ENCODE data around the gene KCTD10.

Gene KCTD10

GRCh38 chr12:109512608-109513007 lies 35.5 kb upstream of the KCTD10 start:
- Histone ChIP-seq H2AFZ (ENCODE audit: low read depth, low read length) (no peak overlapping the region), H3K9me3 (ENCODE audit: insufficient read depth, low read length) (no peaks in the 10 kb centered on the region), H3K4me1 (ENCODE audit: low read length) (no peaks in the 10 kb centered on the region), H3K36me3 (replicated peaks; ENCODE audit: low read depth, low read length) (peaks cover 18% of the 10 kb centered on the region), H3K9ac (ENCODE audit: low read length) (no peak overlapping the region), H4K20me1 (ENCODE audit: insufficient read depth, low read length) (no peaks in the 10 kb centered on the region), H3K27ac (ENCODE audit: low read length) (no peak overlapping the region), H3K4me3 (ENCODE audit: low read length) (no peak overlapping the region), H3K27me3 (ENCODE audit: low read depth, low read length) (no peaks in the 10 kb centered on the region), H3K4me2 (ENCODE audit: low read length) (no peak overlapping the region), H3K79me2 (ENCODE audit: low read length) (no peaks in the 10 kb centered on the region)
- TF ChIP-seq EZH2phosphoT487 (IDR thresholded peaks at IDR 0.05; ENCODE audit: low read depth): no peak
- TF ChIP-seq, protein P1, sequence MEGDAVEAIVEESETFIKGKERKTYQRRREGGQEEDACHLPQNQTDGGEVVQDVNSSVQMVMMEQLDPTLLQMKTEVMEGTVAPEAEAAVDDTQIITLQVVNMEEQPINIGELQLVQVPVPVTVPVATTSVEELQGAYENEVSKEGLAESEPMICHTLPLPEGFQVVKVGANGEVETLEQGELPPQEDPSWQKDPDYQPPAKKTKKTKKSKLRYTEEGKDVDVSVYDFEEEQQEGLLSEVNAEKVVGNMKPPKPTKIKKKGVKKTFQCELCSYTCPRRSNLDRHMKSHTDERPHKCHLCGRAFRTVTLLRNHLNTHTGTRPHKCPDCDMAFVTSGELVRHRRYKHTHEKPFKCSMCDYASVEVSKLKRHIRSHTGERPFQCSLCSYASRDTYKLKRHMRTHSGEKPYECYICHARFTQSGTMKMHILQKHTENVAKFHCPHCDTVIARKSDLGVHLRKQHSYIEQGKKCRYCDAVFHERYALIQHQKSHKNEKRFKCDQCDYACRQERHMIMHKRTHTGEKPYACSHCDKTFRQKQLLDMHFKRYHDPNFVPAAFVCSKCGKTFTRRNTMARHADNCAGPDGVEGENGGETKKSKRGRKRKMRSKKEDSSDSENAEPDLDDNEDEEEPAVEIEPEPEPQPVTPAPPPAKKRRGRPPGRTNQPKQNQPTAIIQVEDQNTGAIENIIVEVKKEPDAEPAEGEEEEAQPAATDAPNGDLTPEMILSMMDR (IDR thresholded peaks at IDR 0.05; ENCODE audit: low read depth, low read length): no peak

GRCh38 chr12:109510196-109510595 lies 33.1 kb upstream of the KCTD10 start:
- H3K36me3 ChIP-seq (replicated peaks; ENCODE audit: low read depth, low read length): peaks cover 10% of the 10 kb centered on the region

GRCh38 chr12:109504068-109504467 lies 27.0 kb upstream of the KCTD10 start:
- H3K4me2 ChIP-seq (ENCODE audit: low read length): no peak overlapping the region
- no peak overlapping the region for H2AFZ ChIP-seq (ENCODE audit: low read depth, low read length)
- no peaks in the 10 kb centered on the region for H3K79me2 ChIP-seq (ENCODE audit: low read length)
- no peak overlapping the region for H3K27ac ChIP-seq (ENCODE audit: low read length)
- H3K9ac ChIP-seq (ENCODE audit: low read length): no peak overlapping the region
- no peaks in the 10 kb centered on the region for H3K27me3 ChIP-seq (ENCODE audit: low read depth, low read length)
- H3K4me3 ChIP-seq (ENCODE audit: low read length): no peak overlapping the region
- TF ChIP-seq, protein P1 (IDR thresholded peaks at IDR 0.05; ENCODE audit: low read depth, low read length): no peak
- TF ChIP-seq EZH2phosphoT487 (IDR thresholded peaks at IDR 0.05; ENCODE audit: low read depth): no peak
- peaks cover 20% of the 10 kb centered on the region for H3K36me3 ChIP-seq (replicated peaks; ENCODE audit: low read depth, low read length)
- H3K4me1 ChIP-seq (ENCODE audit: low read length): no peaks in the 10 kb centered on the region
- H3K9me3 ChIP-seq (ENCODE audit: insufficient read depth, low read length): no peaks in the 10 kb centered on the region
- H4K20me1 ChIP-seq (ENCODE audit: insufficient read depth, low read length): no peaks in the 10 kb centered on the region

More at GRCh38 chr12:109510196-109510595, 33.1 kb upstream of the KCTD10 start:
- no peaks in the 10 kb centered on the region for H3K79me2 ChIP-seq (ENCODE audit: low read length)
- H3K9ac ChIP-seq (ENCODE audit: low read length): no peak overlapping the region
- H2AFZ ChIP-seq (ENCODE audit: low read depth, low read length): no peak overlapping the region
- H3K27ac ChIP-seq (ENCODE audit: low read length): no peak overlapping the region
- no peaks in the 10 kb centered on the region for H3K27me3 ChIP-seq (ENCODE audit: low read depth, low read length)
- H4K20me1 ChIP-seq (ENCODE audit: insufficient read depth, low read length): no peaks in the 10 kb centered on the region
- H3K4me2 ChIP-seq (ENCODE audit: low read length): no peak overlapping the region
- H3K9me3 ChIP-seq (ENCODE audit: insufficient read depth, low read length): no peaks in the 10 kb centered on the region
- H3K4me3 ChIP-seq (ENCODE audit: low read length): no peak overlapping the region
- H3K4me1 ChIP-seq (ENCODE audit: low read length): no peaks in the 10 kb centered on the region
- no peak for TF ChIP-seq EZH2phosphoT487 (IDR thresholded peaks at IDR 0.05; ENCODE audit: low read depth)
- TF ChIP-seq, protein P1 (IDR thresholded peaks at IDR 0.05; ENCODE audit: low read depth, low read length): no peak

GRCh38 chr12:109503611-109504010 lies 26.5 kb upstream of the KCTD10 start:
- Histone ChIP-seq H2AFZ (ENCODE audit: low read depth, low read length) (no peak overlapping the region), H3K9me3 (ENCODE audit: insufficient read depth, low read length) (no peaks in the 10 kb centered on the region), H3K27ac (ENCODE audit: low read length) (no peak overlapping the region), H3K9ac (ENCODE audit: low read length) (no peak overlapping the region), H4K20me1 (ENCODE audit: insufficient read depth, low read length) (no peaks in the 10 kb centered on the region), H3K4me3 (ENCODE audit: low read length) (no peak overlapping the region), H3K79me2 (ENCODE audit: low read length) (no peaks in the 10 kb centered on the region), H3K4me2 (ENCODE audit: low read length) (no peak overlapping the region), H3K27me3 (ENCODE audit: low read depth, low read length) (no peaks in the 10 kb centered on the region), H3K4me1 (ENCODE audit: low read length) (no peaks in the 10 kb centered on the region), H3K36me3 (replicated peaks; ENCODE audit: low read depth, low read length) (peaks cover 20% of the 10 kb centered on the region)
- no peak for TF ChIP-seq EZH2phosphoT487 (IDR thresholded peaks at IDR 0.05; ENCODE audit: low read depth)
- TF ChIP-seq, protein P1 (IDR thresholded peaks at IDR 0.05; ENCODE audit: low read depth, low read length): no peak

Measured in OCI-LY3 (cell line).